Suppressor macrophage treated with lipopolysaccharide for 1 hour (primary cell): ENCODE data around the gene THG1L.

Experiments used
- DNase-seq, 3 donors: peaks; one replicate each; pipeline ENCODE4 v3.0.0-alpha.2; 2020 to 2022

The THG1L gene

DNA sequence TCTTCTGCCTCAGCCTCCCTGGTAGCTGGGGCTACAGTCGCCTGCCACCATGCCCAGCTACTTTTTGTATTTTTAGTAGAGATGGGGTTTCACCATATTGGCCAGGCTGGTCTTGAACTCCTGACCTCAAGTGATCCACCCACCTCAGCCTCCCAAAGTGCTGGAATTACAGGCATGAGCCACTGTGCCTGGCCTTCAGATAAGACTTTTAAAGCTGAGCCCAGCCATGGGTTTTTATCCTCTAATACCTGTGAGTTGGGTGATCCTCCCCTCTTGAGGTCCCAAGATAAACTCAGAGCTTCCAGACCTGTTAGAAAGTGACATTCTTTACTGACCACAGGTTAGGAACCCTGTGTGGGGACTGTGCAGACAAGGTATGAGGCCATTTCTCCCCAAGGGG lies 3.4 kb upstream of the THG1L start:
- DNase-seq = peak in 1 of 3 donors; percentile 16

DNA sequence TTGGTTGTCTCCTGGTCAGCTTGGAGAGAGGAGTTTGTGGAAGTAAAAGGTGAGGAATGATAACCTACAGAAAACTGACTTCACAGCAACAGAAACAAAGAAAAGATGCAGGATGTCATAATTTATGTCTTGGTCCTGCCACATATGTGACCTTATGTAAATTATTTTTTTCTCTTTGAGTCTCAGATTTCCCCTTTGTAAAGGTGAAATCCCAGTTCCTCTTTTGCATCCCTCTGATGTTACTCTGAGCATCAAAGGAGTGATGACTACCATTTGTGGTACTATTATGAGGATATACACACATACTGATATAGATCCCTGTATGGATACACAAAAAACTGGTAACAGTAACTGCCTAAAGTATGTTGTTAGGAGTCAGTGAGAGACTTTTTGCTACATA lies 1.4 kb upstream of the THG1L start:
- peak in 1 of 3 donors; percentile 17 for DNase-seq

DNA sequence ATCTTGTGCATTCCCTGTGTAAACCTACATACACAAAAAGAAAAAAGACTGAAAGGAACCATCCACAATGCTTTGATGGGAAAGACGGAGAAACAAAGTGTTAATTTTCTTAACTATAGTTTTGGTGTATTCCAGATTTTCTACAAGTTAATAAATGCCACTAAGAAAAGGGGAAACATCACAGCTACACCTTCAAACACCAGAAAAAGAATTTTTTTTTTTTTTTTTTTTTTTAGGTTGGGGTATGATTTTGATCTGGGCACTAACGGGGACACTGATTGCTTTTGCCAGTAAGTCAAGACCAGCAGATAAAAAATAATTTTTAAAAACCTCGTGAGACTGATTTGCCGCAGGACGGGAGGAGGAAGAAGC lies 334 bp upstream of the THG1L start:
- no peak for DNase-seq

- DNase-seq = no peak
These were observed 902 bp downstream of the THG1L start for GRCh38 chr5:157732130-157732514.

GRCh38 chr5:157732596-157733262 lies 1.5 kb downstream of the THG1L start:
- DNase-seq = peak in 1 of 3 donors; percentile 7

DNA sequence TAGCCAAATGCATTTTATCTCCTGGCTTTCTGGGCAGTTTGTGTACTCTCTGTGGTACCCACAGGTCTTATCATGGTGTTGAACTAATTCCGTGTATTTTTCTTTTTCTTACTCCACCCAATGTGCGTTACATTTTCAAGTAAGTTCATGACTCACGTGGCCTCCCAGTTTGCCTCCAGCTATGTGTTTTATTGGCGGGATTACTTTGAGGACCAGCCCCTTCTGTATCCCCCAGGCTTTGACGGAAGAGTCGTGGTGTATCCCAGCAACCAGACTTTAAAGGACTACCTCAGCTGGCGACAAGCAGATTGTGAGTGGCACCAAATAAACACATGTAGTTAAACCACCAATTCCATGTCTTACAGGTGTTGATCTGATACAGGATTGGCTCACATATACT lies 3.2 kb downstream of the THG1L start:
- no peak for DNase-seq

GRCh38 chr5:157735991-157736390 lies 4.8 kb downstream of the THG1L start:
- DNase-seq = no peak

DNA sequence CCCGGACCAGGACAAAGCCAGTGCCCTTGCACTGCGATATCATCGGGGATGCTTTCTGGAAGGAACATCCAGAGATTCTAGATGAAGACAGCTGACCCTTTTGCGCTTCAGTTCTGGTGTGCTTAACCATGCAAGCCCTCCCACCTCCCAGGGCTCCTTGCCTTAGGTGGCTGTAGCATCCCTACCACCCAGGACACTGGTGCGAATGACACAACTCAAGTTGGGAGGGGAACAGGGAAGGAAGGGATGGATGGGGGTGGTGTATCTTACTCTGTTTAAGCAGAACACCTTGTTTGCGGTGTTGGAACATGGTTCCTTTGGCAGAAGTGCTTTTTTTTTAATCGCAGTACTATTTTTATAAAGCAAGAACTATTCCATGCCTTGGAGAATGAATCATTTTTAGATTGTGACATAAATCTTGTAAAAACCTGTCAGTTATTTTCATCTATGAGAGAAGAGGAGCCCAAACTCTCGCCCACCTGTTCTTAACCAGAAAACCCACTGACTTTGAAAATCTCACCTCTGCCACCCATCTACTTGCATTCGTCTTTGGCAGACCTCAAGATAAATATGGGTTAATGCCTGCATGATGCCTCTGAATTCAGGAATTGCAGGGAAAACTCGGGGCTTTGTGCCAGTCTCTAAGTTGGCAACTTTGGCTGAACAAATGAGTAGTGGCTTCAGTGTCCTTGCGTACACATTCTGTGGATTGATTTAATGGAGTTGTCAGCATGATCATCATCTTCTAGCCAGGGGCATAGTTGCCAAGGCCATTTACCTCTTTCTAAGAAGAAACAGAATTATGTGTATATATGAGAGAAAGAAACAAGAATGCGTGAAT lies 8.4 kb downstream of the THG1L start:
- no peak for DNase-seq

GRCh38 chr5:157740229-157740610 lies 9.0 kb downstream of the THG1L start:
- DNase-seq = peak in 2 of 3 donors; percentile 11 to 26

- DNase-seq = no peak
These were observed 9.9 kb downstream of the THG1L start for GRCh38 chr5:157741131-157741530.

- peak; percentile 86 to 95 (median 94) for DNase-seq
These were observed 12.2 kb downstream of the THG1L start, which contains the start of gene LSM11 for GRCh38 chr5:157743163-157744050. TSS of gene LSM11 (plus strand) at chr5:157743712. CDS start at chr5:157743751, 39 bp downstream.

DNA sequence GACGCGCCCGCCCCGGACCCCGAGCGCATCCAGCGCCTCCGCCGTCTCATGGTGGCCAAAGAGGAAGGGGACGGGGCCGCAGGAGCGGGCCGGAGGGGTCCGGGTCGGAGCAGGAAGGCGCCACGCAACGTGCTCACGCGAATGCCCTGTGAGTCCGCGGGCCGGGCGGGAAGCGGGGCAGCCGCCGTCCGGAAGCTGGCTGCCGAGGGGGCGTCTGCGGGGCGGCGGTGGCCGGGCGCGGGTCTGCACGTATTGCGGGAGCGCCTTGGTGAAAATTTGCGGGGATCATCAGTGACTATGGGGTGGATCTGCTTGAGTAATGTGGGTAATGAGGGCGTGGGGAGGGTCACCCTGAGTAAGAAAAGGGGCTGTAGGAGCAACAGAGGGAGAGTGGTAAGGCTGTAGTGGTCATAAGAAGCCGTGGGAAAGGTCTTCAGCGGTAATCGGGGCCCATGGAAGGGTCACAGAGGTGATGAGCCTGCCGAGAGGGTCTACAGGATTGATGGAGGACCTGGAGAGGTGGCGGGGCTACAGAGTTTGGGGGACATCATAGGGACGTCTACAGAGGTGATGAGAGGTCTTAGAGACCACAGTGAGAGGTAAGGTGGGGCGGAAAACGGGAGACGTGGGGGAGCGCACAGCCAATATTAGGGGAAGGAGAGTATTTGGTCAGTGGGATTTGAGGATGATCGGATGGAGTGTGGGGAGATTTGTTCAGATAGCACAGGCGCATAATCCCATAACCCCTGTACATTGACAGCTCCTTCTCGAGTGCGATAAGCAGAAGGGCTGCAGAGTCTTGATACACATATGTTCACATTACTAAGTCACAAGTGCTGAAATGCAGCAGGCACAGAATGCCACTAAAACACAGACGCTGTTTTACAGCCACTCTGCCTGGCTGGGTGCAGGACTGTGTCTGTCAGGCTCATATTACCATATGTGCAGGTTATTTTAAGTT lies 13.1 kb downstream of the THG1L start:
- DNase-seq = peak; percentile 19 to 64 (median 41)

- DNase-seq = peak in 1 of 3 donors; percentile 10
These were observed 13.8 kb downstream of the THG1L start for GRCh38 chr5:157745041-157745456.

DNA sequence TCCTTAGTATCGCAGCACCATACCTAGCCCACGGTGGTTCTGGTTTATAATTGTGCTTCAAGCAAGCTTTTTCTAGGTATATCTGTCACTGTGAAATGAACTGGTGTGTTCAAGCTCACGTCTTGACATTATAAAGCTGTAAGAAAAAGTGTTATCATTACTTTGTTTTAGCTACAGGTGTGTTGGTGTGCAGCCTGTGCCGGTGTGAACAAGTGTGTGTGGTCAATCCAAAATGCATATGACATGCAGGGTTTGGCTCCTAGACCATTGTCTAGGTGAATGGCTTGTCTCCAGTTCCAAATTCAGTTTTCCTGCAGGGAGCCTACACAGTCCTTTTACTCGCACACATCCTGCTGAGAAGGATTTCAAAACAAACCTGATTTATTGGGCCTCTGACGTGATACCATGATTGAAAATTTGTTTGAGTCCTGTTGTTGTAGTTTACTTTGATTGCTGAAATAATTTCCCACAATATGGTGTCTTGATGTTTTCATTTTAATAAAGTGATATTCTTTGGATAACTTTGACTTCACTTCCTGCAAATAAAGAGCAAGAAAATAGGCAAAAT lies 16.0 kb downstream of the THG1L start:
- DNase-seq = peak in 1 of 3 donors; percentile 15

DNA sequence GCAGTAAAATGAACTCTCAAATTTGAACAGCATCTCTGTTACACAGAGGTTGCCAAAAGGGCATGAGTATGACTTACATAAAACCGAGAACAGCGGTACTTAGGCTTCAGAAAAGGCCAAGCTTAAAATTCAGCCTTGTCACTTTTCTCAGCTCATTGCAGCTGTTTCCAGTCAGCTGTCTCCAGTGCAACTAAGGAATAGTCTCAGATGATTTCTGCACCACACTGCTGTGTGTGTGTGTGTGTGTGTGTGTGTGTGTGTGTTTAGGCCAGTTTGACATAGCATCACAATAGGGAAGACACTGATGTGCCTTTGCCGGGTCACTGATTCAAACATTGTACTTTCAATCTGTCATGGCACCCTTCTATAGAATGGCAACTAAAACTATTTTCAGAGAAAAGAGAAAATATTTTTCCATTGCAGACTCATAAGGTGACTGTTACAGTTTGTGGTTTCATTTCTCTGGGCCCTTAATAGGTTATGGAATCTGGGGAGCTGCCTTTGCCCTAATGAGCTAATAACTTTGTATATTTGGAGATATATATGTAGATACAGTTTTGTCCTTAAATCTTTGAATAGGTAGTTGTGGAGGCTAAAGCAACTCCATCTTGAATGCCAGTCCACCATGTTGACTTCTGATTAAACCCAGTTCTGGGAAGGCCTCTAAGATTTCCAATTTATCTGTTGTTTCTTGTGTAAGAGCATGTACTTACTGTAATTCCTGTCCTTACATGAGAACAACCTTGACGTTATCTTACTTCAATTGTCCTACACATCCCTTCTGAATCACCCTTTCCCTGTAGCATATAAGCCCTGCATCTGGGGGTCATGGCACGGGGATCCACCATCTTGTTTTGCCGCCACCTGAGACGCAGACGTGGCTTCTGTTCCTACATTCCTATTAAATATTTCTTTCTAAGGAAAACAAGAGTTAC lies 16.8 kb downstream of the THG1L start:
- DNase-seq = no peak

DNA sequence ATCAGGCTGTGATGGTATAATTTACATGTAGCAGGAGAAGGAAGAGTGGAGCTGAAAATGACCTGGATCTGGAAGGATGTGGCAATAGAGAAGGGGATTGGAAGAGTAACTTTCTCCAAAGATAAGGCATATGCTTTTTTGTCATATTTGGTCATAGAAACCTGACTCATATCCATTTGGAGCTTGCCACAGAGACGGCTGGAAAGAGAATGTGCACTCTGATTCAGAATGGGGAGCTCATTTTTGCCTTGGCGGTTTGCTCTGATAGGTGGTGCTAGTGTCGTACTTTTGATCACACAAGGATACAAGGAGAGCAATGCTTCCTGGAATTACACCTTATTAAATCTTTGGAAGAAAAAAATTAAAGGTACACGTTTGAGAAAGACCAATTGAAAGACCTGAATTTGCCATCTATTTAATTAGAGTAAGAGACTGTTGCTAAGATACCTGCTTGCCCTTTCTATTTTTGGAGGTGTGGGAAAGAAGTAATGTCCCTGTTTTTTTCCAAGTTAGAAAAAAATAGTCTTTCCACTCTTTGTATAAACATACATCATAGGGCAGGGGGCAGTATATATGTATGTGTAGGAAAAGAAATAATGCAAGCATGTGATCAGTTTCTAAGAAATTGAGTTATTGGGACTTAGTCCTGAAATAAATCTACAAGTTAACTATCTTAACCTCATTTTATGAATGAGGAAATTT lies 17.7 kb downstream of the THG1L start:
- DNase-seq = peak in 1 of 3 donors; percentile 8

DNA sequence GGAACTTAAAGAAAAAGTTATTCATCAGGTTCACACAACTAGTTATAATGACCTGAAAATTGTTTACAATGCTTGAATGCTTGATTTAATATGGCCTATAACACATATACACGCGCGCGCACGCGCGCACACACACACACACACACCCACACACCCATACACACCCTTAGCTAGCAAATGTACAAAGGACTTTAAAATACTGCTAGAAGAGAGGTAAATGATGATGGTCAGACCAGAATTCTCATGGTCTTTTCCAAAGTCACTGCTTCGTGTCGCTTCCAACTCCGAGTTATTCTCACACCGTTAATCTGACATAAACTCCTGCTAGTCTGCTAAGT lies 18.2 kb downstream of the THG1L start:
- no peak for DNase-seq

GRCh38 chr5:157750320-157750719 lies 19.1 kb downstream of the THG1L start:
- DNase-seq = no peak

GRCh38 chr5:157756122-157756521 lies 24.9 kb downstream of the THG1L start:
- DNase-seq = no peak

- DNase-seq = no peak
These were observed 27.5 kb downstream of the THG1L start for GRCh38 chr5:157758706-157759105.
